ENCODE results near the gene ADRB2.

The ADRB2 gene

GRCh38 chr5:148791696-148792095 is 34.7 kb upstream of the ADRB2 start:
- Histone ChIP-seq H3K27ac (replicated peaks) (peak overlapping the region; percentile 78; the same call in 1 of the 2 replicates), H3K4me3 (replicated peaks; ENCODE audit: insufficient read depth, low read length) (no peak overlapping the region), H3K27me3 (ENCODE audit: insufficient read depth, poor library complexity, severe bottlenecking) (no peaks in the 10 kb centered on the region)
- DNase-seq (ENCODE audit: low read depth in 1 of 2, low spot score in 1 of 2) = no peak
- no peak for TF ChIP-seq POLR2AphosphoS5 (IDR thresholded peaks at IDR 0.05; ENCODE audit: low read depth)
- TF ChIP-seq SPI1 (IDR thresholded peaks at IDR 0.05; ENCODE audit: borderline replicate concordance, low read depth) = no peak
- TF ChIP-seq REST (IDR thresholded peaks at IDR 0.05; ENCODE audit: insufficient replicate concordance, low read depth) = no peak
- TF ChIP-seq CTCF (IDR thresholded peaks at IDR 0.05; ENCODE audit: insufficient read depth, low read length) = no peak
- no peak for TF ChIP-seq GABPA (IDR thresholded peaks at IDR 0.05; ENCODE audit: low read depth)

GRCh38 chr5:148792744-148793143 is 33.7 kb upstream of the ADRB2 start:
- TF ChIP-seq SPI1 (IDR thresholded peaks at IDR 0.05; ENCODE audit: borderline replicate concordance, low read depth) (peak; percentile 10; the same call in 1 of the 2 replicates), POLR2AphosphoS5 (IDR thresholded peaks at IDR 0.05; ENCODE audit: low read depth) (no peak)
- DNase-seq (ENCODE audit: low read depth in 1 of 2, low spot score in 1 of 2) = no peak
- Histone ChIP-seq H3K27ac (replicated peaks) (peak overlapping the region; percentile 78), H3K27me3 (ENCODE audit: insufficient read depth, poor library complexity, severe bottlenecking) (no peaks in the 10 kb centered on the region), H3K4me3 (replicated peaks; ENCODE audit: insufficient read depth, low read length) (no peak overlapping the region)

GRCh38 chr5:148793261-148793660 is 33.1 kb upstream of the ADRB2 start:
- H3K27me3 ChIP-seq (ENCODE audit: insufficient read depth, poor library complexity, severe bottlenecking) = no peaks in the 10 kb centered on the region
- no peak for DNase-seq (ENCODE audit: low read depth in 1 of 2, low spot score in 1 of 2)
- TF ChIP-seq REST (IDR thresholded peaks at IDR 0.05; ENCODE audit: insufficient replicate concordance, low read depth) (no peak), SPI1 (IDR thresholded peaks at IDR 0.05; ENCODE audit: borderline replicate concordance, low read depth) (no peak), GABPA (IDR thresholded peaks at IDR 0.05; ENCODE audit: low read depth) (no peak), POLR2AphosphoS5 (IDR thresholded peaks at IDR 0.05; ENCODE audit: low read depth) (no peak), CTCF (IDR thresholded peaks at IDR 0.05; ENCODE audit: insufficient read depth, low read length) (no peak)
- H3K27ac ChIP-seq (replicated peaks) = peak overlapping the region; percentile 78
- no peak overlapping the region for H3K4me3 ChIP-seq (replicated peaks; ENCODE audit: insufficient read depth, low read length)

GRCh38 chr5:148794275-148794674 is 32.1 kb upstream of the ADRB2 start:
- Histone ChIP-seq H3K27ac (replicated peaks) (peak overlapping the region; percentile 78), H3K27me3 (ENCODE audit: insufficient read depth, poor library complexity, severe bottlenecking) (no peaks in the 10 kb centered on the region), H3K4me3 (replicated peaks; ENCODE audit: insufficient read depth, low read length) (no peak overlapping the region)
- no peak for DNase-seq (ENCODE audit: low read depth in 1 of 2, low spot score in 1 of 2)
- TF ChIP-seq GABPA (IDR thresholded peaks at IDR 0.05; ENCODE audit: low read depth) = no peak
- no peak for TF ChIP-seq POLR2AphosphoS5 (IDR thresholded peaks at IDR 0.05; ENCODE audit: low read depth)
- TF ChIP-seq CTCF (IDR thresholded peaks at IDR 0.05; ENCODE audit: insufficient read depth, low read length) = no peak
- TF ChIP-seq REST (IDR thresholded peaks at IDR 0.05; ENCODE audit: insufficient replicate concordance, low read depth) = no peak
- no peak for TF ChIP-seq SPI1 (IDR thresholded peaks at IDR 0.05; ENCODE audit: borderline replicate concordance, low read depth)
